ENCODE results near the gene PUSL1. TPM values are rescaled to one million over a fixed set of nuclear protein-coding genes. Genes with fewer than 3 reads are reported as not detected.

The PUSL1 gene
- total and polyA plus RNA-seq, 2 of the 13 experiments (the other 11 are each of a cell fraction or from before 2014, with no cell fraction given) = 8.3 to 22.2 TPM

DNA sequence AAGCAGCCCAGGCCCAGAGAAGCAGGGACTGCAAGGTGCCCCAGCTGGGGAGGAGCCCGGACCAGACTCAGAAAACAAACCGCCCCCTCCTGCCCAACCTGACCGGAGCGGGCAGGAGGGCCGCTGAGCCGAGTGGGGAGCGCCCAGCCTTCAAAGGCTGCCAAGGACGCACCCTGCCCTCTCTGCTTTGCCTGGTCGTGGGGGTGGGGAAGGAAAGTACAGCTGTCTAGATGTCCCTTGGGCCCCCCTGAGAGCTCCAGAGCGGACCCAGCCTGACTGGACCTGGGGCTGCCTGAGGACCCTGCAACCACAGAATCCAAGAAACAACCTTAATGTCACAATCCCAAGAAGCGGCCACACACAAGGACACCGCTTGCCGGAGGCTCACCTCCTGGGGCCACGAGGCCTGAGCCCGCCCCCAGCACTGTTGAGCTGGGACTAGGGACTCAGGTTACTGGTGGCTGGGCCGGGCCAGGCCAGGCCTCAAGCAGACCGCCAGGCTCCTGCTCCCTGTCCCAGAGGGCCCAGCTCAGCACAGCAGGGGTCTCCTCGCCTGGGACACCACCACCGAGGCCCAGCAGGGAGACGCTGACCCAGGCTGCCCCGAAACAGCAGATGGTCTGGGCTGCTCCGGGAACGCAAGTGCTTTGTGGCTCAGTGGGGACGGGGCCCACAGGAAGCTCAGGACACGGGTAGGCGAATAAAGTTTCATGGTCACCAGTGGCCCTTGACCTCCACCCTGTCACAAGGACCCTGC, 39.4 kb downstream of the PUSL1 start (continued):
- TF ChIP-seq, protein P1, sequence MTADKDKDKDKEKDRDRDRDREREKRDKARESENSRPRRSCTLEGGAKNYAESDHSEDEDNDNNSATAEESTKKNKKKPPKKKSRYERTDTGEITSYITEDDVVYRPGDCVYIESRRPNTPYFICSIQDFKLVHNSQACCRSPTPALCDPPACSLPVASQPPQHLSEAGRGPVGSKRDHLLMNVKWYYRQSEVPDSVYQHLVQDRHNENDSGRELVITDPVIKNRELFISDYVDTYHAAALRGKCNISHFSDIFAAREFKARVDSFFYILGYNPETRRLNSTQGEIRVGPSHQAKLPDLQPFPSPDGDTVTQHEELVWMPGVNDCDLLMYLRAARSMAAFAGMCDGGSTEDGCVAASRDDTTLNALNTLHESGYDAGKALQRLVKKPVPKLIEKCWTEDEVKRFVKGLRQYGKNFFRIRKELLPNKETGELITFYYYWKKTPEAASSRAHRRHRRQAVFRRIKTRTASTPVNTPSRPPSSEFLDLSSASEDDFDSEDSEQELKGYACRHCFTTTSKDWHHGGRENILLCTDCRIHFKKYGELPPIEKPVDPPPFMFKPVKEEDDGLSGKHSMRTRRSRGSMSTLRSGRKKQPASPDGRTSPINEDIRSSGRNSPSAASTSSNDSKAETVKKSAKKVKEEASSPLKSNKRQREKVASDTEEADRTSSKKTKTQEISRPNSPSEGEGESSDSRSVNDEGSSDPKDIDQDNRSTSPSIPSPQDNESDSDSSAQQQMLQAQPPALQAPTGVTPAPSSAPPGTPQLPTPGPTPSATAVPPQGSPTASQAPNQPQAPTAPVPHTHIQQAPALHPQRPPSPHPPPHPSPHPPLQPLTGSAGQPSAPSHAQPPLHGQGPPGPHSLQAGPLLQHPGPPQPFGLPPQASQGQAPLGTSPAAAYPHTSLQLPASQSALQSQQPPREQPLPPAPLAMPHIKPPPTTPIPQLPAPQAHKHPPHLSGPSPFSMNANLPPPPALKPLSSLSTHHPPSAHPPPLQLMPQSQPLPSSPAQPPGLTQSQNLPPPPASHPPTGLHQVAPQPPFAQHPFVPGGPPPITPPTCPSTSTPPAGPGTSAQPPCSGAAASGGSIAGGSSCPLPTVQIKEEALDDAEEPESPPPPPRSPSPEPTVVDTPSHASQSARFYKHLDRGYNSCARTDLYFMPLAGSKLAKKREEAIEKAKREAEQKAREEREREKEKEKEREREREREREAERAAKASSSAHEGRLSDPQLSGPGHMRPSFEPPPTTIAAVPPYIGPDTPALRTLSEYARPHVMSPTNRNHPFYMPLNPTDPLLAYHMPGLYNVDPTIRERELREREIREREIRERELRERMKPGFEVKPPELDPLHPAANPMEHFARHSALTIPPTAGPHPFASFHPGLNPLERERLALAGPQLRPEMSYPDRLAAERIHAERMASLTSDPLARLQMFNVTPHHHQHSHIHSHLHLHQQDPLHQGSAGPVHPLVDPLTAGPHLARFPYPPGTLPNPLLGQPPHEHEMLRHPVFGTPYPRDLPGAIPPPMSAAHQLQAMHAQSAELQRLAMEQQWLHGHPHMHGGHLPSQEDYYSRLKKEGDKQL (CRISPR knock-in tag; IDR thresholded peaks at IDR 0.05; ENCODE audit: low read depth) = no peak
- no peak for TF ChIP-seq ZBTB38 (CRISPR knock-in tag; IDR thresholded peaks at IDR 0.05)
- no peak for TF ChIP-seq HMGA1 (CRISPR knock-in tag; conservative IDR thresholded peaks at IDR 0.05)
- TF ChIP-seq, protein P2, sequence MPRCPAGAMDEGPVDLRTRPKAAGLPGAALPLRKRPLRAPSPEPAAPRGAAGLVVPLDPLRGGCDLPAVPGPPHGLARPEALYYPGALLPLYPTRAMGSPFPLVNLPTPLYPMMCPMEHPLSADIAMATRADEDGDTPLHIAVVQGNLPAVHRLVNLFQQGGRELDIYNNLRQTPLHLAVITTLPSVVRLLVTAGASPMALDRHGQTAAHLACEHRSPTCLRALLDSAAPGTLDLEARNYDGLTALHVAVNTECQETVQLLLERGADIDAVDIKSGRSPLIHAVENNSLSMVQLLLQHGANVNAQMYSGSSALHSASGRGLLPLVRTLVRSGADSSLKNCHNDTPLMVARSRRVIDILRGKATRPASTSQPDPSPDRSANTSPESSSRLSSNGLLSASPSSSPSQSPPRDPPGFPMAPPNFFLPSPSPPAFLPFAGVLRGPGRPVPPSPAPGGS (CRISPR knock-in tag; IDR thresholded peaks at IDR 0.05) = peak; percentile 32; the same call in 1 of the 2 replicates
- TF ChIP-seq YEATS4 (CRISPR knock-in tag; IDR thresholded peaks at IDR 0.05; ENCODE audit: borderline replicate concordance) = no peak; the same call in 1 of the 2 replicates
- no peak for TF ChIP-seq ZNF274 (CRISPR knock-in tag; IDR thresholded peaks at IDR 0.05)
- TF ChIP-seq KAT2B (IDR thresholded peaks at IDR 0.05; ENCODE audit: borderline replicate concordance, low read depth, low read length) = no peak
- no peak for TF ChIP-seq CBX1 (IDR thresholded peaks at IDR 0.05; ENCODE audit: low read depth)
- peak; percentile 31 for TF ChIP-seq RXRB (CRISPR knock-in tag; IDR thresholded peaks at IDR 0.05; ENCODE audit: borderline replicate concordance)
- TF ChIP-seq, protein P3, sequence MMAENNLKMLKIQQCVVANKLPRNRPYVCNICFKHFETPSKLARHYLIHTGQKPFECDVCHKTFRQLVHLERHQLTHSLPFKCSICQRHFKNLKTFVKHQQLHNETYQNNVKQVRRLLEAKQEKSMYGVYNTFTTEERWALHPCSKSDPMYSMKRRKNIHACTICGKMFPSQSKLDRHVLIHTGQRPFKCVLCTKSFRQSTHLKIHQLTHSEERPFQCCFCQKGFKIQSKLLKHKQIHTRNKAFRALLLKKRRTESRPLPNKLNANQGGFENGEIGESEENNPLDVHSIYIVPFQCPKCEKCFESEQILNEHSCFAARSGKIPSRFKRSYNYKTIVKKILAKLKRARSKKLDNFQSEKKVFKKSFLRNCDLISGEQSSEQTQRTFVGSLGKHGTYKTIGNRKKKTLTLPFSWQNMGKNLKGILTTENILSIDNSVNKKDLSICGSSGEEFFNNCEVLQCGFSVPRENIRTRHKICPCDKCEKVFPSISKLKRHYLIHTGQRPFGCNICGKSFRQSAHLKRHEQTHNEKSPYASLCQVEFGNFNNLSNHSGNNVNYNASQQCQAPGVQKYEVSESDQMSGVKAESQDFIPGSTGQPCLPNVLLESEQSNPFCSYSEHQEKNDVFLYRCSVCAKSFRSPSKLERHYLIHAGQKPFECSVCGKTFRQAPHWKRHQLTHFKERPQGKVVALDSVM (CRISPR knock-in tag; IDR thresholded peaks at IDR 0.05) = no peak
- no peak for TF ChIP-seq FOXM1 (CRISPR knock-in tag; IDR thresholded peaks at IDR 0.05)
- TF ChIP-seq, protein P4, sequence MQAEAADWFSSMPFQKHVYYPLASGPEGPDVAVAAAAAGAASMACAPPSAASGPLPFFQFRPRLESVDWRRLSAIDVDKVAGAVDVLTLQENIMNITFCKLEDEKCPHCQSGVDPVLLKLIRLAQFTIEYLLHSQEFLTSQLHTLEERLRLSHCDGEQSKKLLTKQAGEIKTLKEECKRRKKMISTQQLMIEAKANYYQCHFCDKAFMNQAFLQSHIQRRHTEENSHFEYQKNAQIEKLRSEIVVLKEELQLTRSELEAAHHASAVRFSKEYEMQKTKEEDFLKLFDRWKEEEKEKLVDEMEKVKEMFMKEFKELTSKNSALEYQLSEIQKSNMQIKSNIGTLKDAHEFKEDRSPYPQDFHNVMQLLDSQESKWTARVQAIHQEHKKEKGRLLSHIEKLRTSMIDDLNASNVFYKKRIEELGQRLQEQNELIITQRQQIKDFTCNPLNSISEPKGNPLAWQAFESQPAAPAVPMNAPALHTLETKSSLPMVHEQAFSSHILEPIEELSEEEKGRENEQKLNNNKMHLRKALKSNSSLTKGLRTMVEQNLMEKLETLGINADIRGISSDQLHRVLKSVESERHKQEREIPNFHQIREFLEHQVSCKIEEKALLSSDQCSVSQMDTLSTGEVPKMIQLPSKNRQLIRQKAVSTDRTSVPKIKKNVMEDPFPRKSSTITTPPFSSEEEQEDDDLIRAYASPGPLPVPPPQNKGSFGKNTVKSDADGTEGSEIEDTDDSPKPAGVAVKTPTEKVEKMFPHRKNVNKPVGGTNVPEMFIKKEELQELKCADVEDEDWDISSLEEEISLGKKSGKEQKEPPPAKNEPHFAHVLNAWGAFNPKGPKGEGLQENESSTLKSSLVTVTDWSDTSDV (CRISPR knock-in tag; IDR thresholded peaks at IDR 0.05) = 0 out of 2 replicates have a peak, but pooled peaks have one; percentile 47
- TF ChIP-seq, protein P5, sequence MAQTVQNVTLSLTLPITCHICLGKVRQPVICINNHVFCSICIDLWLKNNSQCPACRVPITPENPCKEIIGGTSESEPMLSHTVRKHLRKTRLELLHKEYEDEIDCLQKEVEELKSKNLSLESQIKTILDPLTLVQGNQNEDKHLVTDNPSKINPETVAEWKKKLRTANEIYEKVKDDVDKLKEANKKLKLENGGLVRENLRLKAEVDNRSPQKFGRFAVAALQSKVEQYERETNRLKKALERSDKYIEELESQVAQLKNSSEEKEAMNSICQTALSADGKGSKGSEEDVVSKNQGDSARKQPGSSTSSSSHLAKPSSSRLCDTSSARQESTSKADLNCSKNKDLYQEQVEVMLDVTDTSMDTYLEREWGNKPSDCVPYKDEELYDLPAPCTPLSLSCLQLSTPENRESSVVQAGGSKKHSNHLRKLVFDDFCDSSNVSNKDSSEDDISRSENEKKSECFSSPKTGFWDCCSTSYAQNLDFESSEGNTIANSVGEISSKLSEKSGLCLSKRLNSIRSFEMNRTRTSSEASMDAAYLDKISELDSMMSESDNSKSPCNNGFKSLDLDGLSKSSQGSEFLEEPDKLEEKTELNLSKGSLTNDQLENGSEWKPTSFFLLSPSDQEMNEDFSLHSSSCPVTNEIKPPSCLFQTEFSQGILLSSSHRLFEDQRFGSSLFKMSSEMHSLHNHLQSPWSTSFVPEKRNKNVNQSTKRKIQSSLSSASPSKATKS (CRISPR knock-in tag; IDR thresholded peaks at IDR 0.05) = no peak

All from HepG2 (cell line).